Measurements from ENCODE around the gene INO80C.

DNA sequence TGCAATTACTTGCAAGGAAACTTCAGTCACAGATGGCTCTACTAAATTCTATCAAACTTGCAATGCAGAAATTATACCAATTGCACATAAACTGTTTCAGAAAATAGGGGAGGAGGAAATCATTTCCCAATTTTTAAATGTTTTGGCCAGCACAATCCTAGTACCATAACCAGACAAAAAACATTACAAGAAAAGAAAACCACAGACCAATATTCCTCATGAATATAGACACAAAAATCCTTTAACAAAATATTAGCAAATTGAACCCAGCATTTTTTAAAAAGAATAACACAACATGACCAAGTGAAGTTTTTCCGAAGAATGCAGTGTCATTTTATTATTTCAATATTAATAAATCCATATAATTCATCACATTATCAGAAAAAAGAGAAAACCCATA is 45.8 kb downstream of the INO80C start:
- TF ChIP-seq, protein P1, sequence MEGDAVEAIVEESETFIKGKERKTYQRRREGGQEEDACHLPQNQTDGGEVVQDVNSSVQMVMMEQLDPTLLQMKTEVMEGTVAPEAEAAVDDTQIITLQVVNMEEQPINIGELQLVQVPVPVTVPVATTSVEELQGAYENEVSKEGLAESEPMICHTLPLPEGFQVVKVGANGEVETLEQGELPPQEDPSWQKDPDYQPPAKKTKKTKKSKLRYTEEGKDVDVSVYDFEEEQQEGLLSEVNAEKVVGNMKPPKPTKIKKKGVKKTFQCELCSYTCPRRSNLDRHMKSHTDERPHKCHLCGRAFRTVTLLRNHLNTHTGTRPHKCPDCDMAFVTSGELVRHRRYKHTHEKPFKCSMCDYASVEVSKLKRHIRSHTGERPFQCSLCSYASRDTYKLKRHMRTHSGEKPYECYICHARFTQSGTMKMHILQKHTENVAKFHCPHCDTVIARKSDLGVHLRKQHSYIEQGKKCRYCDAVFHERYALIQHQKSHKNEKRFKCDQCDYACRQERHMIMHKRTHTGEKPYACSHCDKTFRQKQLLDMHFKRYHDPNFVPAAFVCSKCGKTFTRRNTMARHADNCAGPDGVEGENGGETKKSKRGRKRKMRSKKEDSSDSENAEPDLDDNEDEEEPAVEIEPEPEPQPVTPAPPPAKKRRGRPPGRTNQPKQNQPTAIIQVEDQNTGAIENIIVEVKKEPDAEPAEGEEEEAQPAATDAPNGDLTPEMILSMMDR (conservative IDR thresholded peaks at IDR 0.05; ENCODE audit: low read depth, low read length) = no peak
- TF ChIP-seq SMC3 (IDR thresholded peaks at IDR 0.05; ENCODE audit: low read depth, low read length) = no peak
- no peak for TF ChIP-seq RAD21 (IDR thresholded peaks at IDR 0.05; ENCODE audit: low read length)
- TF ChIP-seq POLR2A (IDR thresholded peaks at IDR 0.05; ENCODE audit: low read depth, low read length) = no peak
- TF ChIP-seq RFX5 (IDR thresholded peaks at IDR 0.05; ENCODE audit: low read depth, low read length) = no peak
- TF ChIP-seq RCOR1 (IDR thresholded peaks at IDR 0.05; ENCODE audit: insufficient replicate concordance, low read length) = no peak
- TF ChIP-seq BHLHE40 (IDR thresholded peaks at IDR 0.05; ENCODE audit: low read depth, low read length) = no peak
- no peak for TF ChIP-seq MXI1 (IDR thresholded peaks at IDR 0.05; ENCODE audit: borderline replicate concordance, low read depth, low read length)

Data from IMR-90 (cell line).